ENCODE measurements around the gene MYO1D. TPM values are rescaled to one million over a fixed set of nuclear protein-coding genes. Genes with fewer than 3 reads are reported as not detected.

The MYO1D gene
- total and polyA plus RNA-seq, 4 donors = 22.0 to 75.8 (median 61.4) TPM

- H3K27me3 ChIP-seq (ENCODE audit: control insufficient read depth in 3 of 3, insufficient read depth in 3 of 3, low read length in 2 of 3) = no peaks in the 10 kb centered on the region
- no peak for DNase-seq
- no peaks in the 10 kb centered on the region for H3K9me3 ChIP-seq (ENCODE audit: control insufficient read depth in 4 of 4, insufficient read depth in 3 of 4, low read length in 3 of 4)
- no peak for ATAC-seq (ENCODE audit: insufficient read depth, low FRiP score)
- peaks cover 42 to 54% (median 52%) of the 10 kb centered on the region in 4 donors for H3K36me3 ChIP-seq (ENCODE audit: control insufficient read depth in 4 of 4, insufficient read depth in 4 of 4, low read length in 4 of 4)
- H3K4me3 ChIP-seq = no peak overlapping the region
- H3K4me1 ChIP-seq (ENCODE audit: control insufficient read depth in 5 of 5, insufficient read depth in 5 of 5, low read length in 5 of 5) = peaks cover 0 to 9% (median 0%) of the 10 kb centered on the region in 5 donors
- 93 to 97% methylated on average over 6 of the region's 6 CpGs for WGBS, 2 donors
- TF ChIP-seq CTCF (IDR thresholded peaks at IDR 0.05; ENCODE audit: control extremely low read depth, extremely low read depth) = no peak
- H3K27ac ChIP-seq (ENCODE audit: low read depth in 1 of 2, low read length in 1 of 2) = no peak overlapping the region
- no peak overlapping the region for H3K9ac ChIP-seq (ENCODE audit: insufficient read depth in 1 of 2, low read length in 2 of 2)
These were observed 406.3 kb downstream of the MYO1D start for GRCh38 chr17:32470405-32471167.

GRCh38 chr17:32467949-32468348 lies 409.0 kb downstream of the MYO1D start:
- peaks cover 40 to 54% (median 42%) of the 10 kb centered on the region in 4 donors for H3K36me3 ChIP-seq (ENCODE audit: control insufficient read depth in 4 of 4, insufficient read depth in 4 of 4, low read length in 4 of 4)
- H3K9ac ChIP-seq (ENCODE audit: insufficient read depth in 1 of 2, low read length in 2 of 2) = no peak overlapping the region
- ATAC-seq (ENCODE audit: insufficient read depth, low FRiP score) (no peak), DNase-seq (no peak)
- TF ChIP-seq CTCF (IDR thresholded peaks at IDR 0.05; ENCODE audit: control extremely low read depth, extremely low read depth) = no peak
- no peaks in the 10 kb centered on the region for H3K9me3 ChIP-seq (ENCODE audit: control insufficient read depth in 4 of 4, insufficient read depth in 3 of 4, low read length in 3 of 4)
- H3K27ac ChIP-seq (ENCODE audit: low read depth in 1 of 2, low read length in 1 of 2) = no peak overlapping the region
- H3K27me3 ChIP-seq (ENCODE audit: control insufficient read depth in 3 of 3, insufficient read depth in 3 of 3, low read length in 2 of 3) = no peaks in the 10 kb centered on the region
- peaks cover 0 to 9% (median 0%) of the 10 kb centered on the region in 5 donors for H3K4me1 ChIP-seq (ENCODE audit: control insufficient read depth in 5 of 5, insufficient read depth in 5 of 5, low read length in 5 of 5)
- H3K4me3 ChIP-seq = no peak overlapping the region
- 96 to 98% methylated on average over 7 of the region's 7 CpGs for WGBS, 2 donors

GRCh38 chr17:32464374-32464773 lies 412.6 kb downstream of the MYO1D start:
- 90 to 94% methylated on average over 1 of the region's 1 CpG for WGBS, 2 donors
- H3K9ac ChIP-seq (ENCODE audit: insufficient read depth in 1 of 2, low read length in 2 of 2) = no peak overlapping the region
- no peak for DNase-seq
- no peak for TF ChIP-seq CTCF (IDR thresholded peaks at IDR 0.05; ENCODE audit: control extremely low read depth, extremely low read depth)
- no peak overlapping the region for H3K27ac ChIP-seq (ENCODE audit: low read depth in 1 of 2, low read length in 1 of 2)
- peaks cover 30 to 41% (median 33%) of the 10 kb centered on the region in 4 donors for H3K36me3 ChIP-seq (ENCODE audit: control insufficient read depth in 4 of 4, insufficient read depth in 4 of 4, low read length in 4 of 4)
- H3K4me1 ChIP-seq (ENCODE audit: control insufficient read depth in 5 of 5, insufficient read depth in 5 of 5, low read length in 5 of 5) = peaks cover 0 to 1% (median 0%) of the 10 kb centered on the region in 5 donors
- H3K4me3 ChIP-seq = no peak overlapping the region
- no peaks in the 10 kb centered on the region for H3K9me3 ChIP-seq (ENCODE audit: control insufficient read depth in 4 of 4, insufficient read depth in 3 of 4, low read length in 3 of 4)
- no peaks in the 10 kb centered on the region for H3K27me3 ChIP-seq (ENCODE audit: control insufficient read depth in 3 of 3, insufficient read depth in 3 of 3, low read length in 2 of 3)
- ATAC-seq (ENCODE audit: insufficient read depth, low FRiP score) = no peak
